CD4-positive, alpha-beta T cell treated with Interferon gamma for 1 hour (primary cell): ENCODE data around the gene CRYZL1.
A peak's percentile ranks its signal among the peaks of the same experiment; 100 is the strongest.

ENCODE experiments used
- DNase-seq: peaks from one replicate; pipeline ENCODE4 v3.0.0-alpha.2; 2020

Gene CRYZL1

GRCh38 chr21:33557447-33557846 lies 84.1 kb downstream of the CRYZL1 start:
- DNase-seq, result no peak

DNA sequence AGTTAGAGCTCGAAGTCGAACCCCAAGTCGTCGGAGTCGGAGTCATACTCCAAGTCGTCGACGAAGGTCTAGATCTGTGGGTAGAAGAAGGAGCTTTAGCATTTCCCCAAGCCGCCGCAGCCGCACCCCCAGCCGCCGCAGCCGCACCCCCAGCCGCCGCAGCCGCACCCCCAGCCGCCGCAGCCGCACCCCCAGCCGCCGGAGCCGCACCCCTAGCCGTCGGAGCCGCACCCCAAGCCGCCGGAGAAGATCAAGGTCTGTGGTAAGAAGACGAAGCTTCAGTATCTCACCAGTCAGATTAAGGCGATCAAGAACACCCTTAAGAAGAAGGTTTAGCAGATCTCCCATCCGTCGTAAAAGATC lies 86.6 kb downstream of the CRYZL1 start:
- DNase-seq, result no peak

DNA sequence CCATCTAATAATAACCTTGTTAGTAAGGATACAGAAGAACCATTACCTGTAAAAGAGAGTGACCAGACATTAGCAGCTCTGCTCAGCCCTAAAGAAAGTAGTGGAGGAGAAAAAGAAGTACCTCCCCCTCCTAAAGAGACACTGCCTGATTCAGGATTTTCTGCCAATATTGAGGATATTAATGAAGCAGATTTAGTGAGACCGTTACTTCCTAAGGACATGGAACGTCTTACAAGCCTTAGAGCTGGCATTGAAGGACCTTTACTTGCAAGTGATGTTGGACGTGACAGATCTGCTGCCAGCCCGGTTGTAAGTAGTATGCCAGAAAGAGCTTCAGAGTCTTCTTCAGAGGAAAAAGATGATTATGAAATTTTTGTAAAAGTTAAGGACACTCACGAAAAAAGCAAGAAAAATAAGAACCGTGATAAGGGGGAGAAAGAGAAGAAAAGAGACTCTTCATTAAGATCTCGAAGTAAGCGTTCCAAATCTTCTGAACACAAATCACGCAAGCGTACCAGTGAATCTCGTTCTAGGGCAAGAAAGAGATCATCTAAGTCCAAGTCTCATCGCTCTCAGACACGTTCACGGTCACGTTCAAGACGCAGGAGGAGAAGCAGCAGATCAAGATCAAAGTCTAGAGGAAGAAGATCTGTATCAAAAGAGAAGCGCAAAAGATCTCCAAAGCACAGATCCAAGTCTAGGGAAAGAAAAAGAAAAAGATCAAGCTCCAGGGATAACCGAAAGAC lies 87.1 kb downstream of the CRYZL1 start:
- DNase-seq, result no peak

DNA sequence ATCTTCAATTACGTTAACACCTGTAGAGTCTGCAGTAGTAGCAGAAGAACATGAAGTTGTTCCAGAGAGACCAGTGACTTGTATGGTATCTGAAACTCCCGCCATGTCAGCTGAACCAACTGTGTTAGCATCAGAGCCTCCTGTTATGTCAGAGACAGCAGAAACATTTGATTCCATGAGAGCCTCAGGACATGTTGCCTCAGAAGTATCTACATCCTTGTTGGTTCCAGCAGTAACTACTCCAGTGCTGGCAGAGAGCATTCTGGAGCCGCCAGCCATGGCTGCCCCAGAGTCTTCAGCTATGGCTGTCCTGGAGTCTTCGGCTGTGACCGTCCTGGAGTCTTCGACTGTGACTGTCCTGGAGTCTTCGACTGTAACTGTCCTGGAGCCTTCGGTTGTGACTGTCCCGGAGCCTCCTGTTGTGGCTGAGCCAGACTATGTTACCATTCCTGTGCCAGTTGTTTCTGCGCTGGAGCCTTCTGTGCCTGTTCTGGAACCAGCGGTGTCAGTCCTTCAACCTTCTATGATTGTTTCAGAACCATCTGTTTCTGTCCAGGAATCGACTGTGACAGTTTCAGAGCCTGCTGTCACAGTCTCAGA lies 88.4 kb downstream of the CRYZL1 start:
- no peak for DNase-seq

GRCh38 chr21:33552093-33552998 lies 89.2 kb downstream of the CRYZL1 start:
- no peak for DNase-seq

GRCh38 chr21:33551664-33552063 lies 89.9 kb downstream of the CRYZL1 start:
- no peak for DNase-seq

GRCh38 chr21:33550772-33551660 lies 90.5 kb downstream of the CRYZL1 start:
- DNase-seq, result no peak

GRCh38 chr21:33549848-33550771 lies 91.4 kb downstream of the CRYZL1 start:
- no peak for DNase-seq

DNA sequence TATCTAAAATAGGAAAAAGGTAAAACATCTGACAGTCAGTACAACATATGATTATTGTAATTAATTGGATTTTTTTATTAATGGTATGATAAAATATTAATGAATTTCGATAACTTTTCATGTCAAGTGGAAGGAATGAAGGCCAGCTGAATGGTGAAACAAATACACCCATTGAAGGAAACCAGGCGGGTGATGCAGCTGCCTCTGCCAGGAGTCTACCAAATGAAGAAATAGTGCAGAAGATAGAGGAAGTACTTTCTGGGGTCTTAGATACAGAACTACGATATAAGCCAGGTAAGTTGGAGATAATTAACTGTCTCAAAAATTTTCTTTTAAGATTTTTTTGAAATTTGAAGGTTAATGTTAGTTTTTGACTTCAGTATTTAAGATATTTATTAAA lies 95.5 kb downstream of the CRYZL1 start:
- no peak for DNase-seq

- DNase-seq, result no peak
These were observed 96.9 kb downstream of the CRYZL1 start for GRCh38 chr21:33544451-33545195.

DNA sequence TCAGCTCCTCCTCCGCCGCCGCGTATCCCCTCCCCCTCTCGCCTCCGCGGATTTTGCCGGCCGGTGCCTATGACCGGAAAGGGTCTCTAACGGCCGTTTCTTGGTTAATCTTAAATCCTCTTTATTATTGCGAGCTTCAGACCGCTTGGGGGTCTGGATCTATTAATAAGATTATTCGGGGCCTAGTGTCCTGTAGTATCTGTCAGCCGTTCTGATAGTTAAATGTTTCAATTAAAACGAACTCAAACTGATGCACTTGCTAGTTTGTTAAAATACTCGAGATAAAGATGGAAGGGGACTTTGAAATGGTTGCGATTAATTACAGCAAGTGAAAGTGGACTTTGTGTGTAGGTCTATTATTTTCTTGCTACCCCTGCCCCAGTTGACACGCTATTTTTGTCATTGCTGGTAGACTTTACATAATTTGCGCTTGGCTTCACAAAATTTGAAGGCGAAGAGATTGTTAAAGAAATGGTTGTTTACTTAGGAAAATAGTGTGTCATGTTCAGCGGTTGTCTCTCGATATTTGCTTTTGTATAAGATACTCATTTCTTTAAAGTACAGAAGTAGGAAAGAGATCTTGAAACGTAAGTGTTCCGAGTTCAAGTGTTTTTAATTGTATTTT lies 97.9 kb downstream of the CRYZL1 start:
- DNase-seq, result peak; percentile 61

DNA sequence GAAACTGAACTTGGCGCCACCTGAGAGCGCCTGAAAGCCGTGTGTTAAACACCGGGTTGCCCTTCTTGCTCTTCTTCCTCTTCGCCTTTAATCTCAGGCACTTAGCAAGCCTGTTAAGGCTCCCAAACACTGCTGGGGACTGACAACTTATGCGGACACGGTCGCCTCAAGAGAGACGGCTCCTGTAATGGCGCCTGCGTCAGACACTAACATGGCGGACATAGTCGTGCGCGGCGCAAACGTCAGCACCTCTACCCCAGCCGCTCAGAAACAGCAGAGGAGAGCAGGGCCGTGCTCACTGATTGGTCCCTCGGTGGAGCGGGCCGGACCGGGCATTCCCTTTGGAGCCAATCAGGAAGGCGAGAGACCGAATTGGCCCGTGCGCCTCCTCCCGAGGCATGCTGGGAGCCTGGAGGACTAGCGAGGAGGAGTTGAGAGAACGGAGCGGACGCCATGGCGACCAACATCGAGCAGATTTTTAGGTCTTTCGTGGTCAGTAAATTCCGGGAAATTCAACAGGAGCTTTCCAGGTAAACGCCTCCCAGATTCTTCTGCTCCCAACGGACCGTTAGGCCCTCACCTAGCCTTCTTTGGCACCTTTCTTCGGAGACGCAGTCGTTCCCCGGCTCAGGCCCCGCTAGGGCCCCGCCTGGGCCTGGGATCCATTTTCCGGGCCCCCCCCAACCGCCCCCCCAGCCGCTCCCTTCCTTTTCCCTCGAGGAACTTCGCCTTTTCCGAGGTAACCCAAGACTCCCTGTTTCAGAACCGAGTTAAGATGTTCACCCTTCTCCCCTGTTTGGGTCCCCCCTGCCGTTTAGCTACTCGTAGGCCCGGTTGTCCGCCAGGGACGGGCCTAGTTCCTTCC lies 98.7 kb downstream of the CRYZL1 start, which contains the start of gene SON:
Gene SON (plus strand): TSS at position 399 of the 865 bp plus-strand sequence. CDS start 55 bp downstream, at position 454.
- DNase-seq, result peak; percentile 98

DNA sequence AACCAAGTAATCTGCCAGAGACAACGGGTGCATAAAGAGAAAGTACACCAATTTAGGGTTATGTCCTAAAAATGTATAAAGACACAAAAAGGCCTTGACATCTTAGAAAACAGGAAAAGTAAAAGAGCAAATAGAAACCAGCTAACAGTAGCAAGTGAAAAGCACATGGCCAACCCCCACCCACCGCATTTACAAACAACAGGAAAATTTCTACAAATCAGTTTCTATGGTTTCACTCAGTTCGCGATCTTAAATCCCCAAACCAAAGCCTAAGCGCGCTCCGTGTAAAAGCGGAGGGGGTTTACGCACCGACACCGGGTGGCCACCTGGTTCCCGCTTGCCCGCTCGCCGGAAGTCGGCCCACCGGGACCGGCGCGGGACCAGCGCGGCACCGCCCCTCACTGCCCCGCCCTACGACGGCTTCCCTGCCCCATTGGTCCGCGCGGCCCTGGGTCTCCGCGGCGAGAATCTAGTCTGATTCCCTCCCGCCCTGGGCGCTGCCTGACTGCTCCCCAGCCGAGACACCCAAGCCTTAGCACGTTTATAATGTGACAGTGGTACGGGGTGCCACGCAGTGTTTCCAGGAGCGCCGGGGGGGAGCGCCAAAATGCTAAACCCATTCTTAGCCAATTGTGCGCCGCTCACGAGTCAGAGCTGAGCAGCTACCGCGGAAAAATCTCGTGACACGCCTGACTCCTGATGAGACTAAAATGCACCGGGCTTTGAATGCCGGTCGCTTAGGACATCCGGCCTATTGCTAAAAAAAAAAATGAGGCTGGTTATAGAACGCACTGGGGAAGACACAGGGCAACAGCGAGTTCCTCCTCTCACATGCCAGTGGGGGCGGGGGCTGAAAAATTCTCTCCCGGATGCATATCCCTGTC lies 99.5 kb downstream of the CRYZL1 start, which contains the start of gene GART:
Gene GART (minus strand): TSS at position 362 of the 884 bp plus-strand sequence. CDS start 2,802 bp downstream, outside the sequence.
- DNase-seq, result peak; percentile 81

- no peak for DNase-seq
These were observed 100.3 kb downstream of the CRYZL1 start for GRCh38 chr21:33541105-33541711.

- DNase-seq, result no peak
These were observed 100.8 kb downstream of the CRYZL1 start for GRCh38 chr21:33540711-33541104.

- no peak for DNase-seq
These were observed 101.9 kb downstream of the CRYZL1 start for GRCh38 chr21:33539616-33540015.
